NCI-H1048 (cell line): Measurements from ENCODE around the gene MCAM.

Experiments used
- DNase-seq: peaks from one replicate; lab custom pipeline; 2025; lab: John Stamatoyannopoulos, UW

Gene MCAM

DNA sequence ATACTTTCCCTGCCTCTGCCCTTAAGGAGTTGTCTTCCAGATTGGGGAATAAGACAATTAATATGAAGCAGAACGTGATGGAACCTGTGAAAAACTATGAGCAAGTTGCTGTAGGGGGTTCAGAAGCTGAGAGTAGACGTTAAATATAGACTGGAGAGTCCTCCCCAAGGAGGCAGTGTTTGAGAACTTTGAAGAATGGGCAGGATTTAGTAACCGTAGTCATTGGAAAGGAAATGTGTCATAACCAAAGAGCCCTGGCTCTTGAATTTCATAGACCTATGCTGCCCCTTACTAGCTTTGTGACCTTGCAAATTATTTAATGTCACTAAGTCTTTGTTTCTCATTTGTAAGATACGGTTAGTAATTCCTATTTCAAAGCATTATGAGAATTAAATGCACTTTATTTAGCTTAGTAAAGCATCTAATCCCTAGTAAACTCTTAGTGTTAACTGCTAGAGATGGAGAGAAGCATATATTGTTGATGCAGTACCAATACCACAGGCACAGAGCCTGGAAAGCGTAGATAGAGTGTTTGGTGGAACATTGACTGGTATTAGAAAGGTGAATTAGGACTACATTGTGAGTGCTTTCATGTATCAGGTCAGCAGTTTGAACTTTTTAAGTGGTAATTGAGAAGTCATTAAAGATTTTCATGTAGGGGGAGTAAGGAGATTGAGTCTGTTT lies 54.1 kb downstream of the MCAM start:
- DNase-seq, result no peak

DNA sequence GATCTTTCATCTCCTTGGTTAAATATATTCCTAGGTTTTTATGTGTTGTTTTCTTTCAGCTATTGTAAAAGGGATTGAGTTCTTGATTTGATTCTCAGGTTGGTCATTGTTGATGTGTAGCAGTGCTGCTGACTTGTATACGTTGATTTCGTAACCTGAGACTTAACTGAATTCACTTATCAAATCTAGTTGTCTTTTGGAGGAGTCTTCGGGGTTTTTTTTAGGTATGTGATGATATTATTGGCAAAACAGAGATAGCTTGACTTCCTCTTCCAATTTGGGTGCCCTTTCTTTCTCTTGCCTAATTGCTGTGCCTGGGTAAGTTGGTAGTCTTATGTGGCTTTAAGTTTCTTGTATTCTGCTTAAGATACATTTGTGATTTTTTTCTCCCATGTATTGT lies 57.9 kb downstream of the MCAM start:
- no peak for DNase-seq
